Fibroblast of skin of right biceps (primary cell): Measurements from ENCODE around the gene RIPOR2.
A peak's percentile ranks its signal among the peaks of the same experiment; 100 is the strongest.
"Not testable (repeated sequence)": the region's sequence is repeated elsewhere in the genome, so short reads cannot be mapped to it uniquely, and the experiment has no call there.

Source experiments
- DNase-seq: peaks from one replicate; pipeline ENCODE4 v3.0.0-alpha.2; 2013

RIPOR2 gene

DNA sequence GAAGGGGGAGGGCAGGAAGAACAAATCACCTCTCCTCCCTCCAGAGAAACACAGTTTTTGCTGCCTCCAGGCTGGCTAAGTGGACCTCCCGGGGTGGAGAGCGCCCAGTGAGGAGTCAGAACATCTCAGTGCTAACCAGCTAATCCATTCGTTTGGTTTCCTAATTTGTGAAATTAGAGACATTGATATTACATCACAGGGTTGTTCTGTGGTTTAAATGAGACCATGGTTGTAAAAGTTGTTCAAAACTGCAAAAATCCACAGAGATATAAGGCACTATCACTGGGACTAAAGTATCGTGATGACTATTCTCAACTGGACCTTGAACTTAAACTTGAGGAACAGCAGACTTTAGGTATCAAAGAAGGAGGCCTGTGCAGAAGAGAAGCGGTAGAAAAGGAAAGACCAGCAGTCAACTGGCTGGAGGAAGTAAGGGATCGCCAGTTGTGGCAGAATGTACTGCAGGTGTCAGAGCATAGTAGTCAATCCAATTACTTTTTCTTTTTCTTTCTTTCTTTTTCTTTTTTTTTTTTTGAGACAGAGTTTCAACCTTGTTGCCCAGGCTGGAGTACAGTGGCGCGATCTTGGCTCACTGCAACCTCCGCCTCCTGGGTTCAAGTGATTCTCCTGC lies 33.9 kb downstream of the RIPOR2 start:
- DNase-seq: no peak

DNA sequence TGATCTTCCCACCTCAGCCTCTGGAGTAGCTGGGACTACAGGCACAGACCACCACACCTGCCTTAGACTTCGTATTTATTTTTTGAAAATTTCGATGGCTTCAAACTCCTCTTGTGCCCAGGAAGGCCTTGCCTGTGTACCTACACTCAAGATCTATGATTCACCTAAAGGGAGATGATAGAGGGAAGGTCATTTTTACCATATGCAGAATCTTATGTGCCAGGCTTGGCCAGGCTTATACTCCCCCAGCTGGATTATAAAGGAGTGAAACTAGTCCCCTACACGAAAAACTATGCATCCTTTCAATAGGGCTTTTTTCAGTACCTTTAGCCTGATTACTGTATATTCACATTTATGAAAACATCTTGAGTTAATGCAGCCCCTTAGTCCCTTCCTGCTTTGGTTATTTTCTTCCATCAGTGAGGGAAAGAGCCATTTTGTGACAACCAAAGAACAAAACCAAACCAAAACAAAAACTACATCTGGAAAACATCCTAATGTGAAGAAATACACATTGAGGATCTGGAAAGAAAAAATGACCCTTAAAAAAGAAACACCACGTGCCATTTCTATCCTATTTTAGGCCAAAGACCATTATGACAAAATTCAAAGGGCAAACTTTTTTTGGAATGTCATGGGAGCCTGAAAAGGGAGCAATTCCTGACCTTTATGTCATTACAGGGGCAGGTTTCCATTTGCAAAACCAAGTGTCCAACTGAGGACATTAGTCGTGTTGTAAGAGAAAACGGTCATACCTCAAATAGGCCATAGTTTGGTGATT lies 34.7 kb downstream of the RIPOR2 start:
- no peak for DNase-seq

DNA sequence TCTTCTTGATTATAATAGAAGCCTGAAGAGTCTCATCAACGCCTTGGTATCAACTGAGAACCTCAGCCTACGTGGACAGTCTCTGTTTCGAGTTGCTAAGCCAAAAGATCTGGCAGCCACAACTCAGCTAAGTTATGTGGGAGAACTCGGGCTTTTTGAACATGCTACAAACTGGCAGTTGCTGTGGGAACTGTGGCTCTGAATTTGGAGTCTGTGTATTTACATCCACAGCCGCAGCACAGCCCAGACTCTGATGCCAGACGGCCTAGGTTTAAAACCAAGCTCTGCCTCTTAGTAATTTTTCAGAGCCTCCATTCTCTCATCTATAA lies 35.8 kb downstream of the RIPOR2 start:
- no peak for DNase-seq

DNA sequence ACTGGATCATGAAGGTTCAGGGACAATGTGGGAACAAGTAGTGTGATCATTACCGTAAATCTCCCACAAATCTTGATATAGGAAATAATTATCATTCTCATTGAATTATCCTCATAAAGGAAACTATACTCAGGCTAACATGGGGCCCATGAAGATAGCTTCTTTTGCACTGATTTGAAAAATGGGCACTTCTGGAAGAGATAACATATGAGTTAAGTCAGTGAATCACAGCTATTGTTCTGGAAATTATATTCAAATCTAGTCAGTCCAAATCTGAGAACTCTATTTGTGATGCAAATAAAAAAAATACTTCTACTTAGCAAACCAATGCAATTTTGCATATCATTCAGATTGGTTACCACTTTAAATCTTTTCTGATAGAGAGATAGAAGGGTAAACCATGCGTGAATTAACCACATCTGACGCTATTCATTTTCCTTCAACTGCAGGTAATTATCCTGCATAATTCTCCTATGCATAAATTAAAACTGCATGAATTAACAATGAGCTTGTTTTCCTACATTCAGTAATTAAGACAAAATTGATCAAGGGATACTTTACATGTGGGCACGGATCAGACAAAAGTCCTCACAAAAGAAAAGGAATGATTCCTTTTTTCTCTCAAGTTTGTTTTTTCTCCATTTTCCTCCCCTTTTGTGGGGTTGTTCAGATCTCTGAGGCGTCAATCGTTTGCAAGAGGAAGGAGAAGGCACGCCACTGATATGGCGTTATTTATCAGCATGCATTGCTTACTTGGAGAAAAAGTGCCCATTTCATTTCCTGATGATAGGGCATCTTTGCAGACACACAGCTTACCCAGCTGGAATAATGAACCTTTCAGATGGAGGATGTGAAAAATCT lies 36.4 kb downstream of the RIPOR2 start:
- DNase-seq: no peak

DNA sequence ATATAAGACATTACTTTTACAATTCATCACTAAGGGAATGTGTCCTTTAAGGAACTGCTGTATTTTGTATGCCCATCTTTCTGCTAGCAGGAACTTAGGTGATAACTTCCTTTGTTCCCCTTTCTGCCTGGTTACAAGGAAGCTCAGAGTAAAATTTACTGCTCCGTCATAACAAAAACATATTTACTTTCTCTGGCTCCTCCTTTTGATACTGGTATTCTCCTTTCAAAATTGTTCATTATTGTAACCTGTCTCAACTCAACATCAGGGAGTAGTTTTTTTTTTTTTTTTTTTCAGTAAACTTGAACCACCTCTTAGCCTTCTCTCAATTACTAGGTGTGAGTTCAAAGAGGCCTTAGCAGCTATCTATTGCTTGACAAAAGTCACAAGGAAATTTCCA lies 37.1 kb downstream of the RIPOR2 start:
- DNase-seq: no peak

DNA sequence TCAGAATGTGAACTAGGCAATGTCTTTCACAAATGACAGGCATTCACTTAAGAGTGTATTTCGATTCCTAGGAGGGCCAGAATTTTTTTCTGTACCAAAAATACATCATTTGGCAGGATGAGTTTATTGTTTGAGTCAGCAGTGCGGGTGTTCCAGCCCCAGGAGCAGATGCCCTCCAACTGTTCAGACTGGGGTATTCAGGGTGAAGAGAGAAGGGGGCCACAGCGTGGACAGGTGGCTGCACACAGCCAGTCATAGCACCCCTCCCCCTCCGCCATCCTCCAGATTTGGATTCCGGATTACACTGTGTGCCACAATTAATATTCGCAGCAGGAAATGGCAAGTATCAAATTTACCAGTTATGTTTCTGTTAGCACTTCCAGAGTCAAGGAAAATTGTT lies 38.6 kb downstream of the RIPOR2 start:
- no peak for DNase-seq

DNA sequence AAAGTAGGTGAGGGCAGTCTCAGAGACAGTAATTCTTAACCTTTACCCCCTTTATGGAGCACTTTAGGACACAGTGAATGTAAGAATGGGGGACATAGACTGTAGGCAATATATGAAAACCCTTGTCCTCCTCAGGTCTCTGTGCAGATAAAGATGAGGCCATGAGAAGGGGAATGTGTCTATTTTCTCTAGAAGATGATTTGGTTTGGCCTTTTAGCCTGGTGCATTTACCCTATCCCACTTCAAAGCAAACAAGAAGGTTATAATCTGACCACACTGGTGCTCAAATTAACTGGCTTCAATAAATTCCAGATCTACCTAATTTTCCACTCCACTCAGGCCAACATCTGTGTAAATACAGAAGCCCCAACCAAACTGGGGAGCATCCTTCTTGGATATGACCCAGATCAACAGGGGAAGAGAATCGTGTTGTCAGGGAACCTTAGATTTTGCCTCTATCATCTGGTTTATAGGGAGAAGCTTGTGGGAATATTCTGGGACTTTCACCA lies 42.4 kb downstream of the RIPOR2 start:
- no peak for DNase-seq

DNA sequence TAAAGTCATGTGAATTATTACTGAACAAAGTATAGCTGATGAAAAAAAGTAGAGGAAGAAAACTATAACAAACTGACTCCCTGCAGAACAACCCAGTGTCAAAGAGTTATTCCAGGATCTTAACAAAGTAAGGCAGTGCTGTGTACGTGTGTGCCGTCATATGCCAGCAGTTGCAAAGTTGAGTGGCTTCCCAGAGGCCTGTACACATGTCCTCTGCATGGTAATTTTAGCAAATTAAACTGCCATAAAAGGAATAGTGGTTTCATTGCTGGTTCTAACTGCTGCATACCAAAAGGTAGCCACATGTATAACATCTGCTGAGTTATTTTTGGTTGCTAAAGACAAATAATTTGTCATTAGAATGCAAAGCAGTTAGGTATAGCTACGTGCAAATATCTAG lies 44.8 kb downstream of the RIPOR2 start:
- DNase-seq: peak; percentile 57

DNA sequence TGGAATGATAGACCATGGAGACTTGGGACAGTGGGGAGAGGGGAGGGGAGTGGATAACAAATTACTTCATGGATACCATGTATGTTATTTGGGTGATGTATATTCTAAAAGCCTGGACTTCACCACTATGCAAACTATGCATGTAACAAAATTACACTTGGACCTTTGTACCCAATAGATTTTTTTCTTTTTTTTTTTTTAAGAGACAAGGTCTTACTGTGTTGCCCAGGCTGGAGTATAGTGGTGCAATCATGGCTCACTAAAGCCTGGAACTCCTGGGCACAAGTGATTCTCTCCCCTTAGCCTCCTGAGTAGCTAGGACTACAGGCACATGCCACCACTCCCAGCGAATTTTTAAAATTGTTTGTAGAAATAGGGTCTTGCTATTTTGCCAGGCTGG lies 45.3 kb downstream of the RIPOR2 start:
- no peak for DNase-seq

DNA sequence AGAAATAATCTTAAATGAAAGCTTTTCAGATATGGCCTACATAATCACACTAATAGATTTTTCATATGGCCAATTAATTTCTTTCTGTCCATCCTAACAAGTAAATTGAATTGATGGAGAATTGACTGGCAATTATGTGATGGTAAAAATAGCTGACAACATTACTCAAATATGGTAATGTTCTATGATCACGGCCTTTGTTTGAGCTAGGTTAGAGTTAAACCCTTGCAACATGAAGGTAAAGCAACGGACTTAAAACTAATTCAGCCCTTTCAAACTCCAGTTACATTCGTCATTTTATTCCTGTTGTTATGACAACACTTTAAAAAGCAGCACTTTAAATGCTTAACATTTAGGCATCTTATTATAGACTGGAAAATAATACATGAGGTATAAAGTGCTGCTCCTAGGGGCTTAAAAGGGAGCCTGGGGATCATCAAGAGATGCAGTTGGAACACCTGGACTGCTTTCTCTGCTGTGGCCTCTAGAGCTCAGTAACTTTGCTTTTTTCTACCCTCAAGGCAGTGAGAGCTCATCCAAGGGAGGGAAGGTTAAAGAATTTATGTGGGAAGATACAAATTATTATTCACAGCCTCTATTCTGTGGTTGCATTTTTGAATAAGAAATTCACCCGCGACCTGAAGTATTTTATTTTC lies 46.9 kb downstream of the RIPOR2 start:
- DNase-seq: no peak

DNA sequence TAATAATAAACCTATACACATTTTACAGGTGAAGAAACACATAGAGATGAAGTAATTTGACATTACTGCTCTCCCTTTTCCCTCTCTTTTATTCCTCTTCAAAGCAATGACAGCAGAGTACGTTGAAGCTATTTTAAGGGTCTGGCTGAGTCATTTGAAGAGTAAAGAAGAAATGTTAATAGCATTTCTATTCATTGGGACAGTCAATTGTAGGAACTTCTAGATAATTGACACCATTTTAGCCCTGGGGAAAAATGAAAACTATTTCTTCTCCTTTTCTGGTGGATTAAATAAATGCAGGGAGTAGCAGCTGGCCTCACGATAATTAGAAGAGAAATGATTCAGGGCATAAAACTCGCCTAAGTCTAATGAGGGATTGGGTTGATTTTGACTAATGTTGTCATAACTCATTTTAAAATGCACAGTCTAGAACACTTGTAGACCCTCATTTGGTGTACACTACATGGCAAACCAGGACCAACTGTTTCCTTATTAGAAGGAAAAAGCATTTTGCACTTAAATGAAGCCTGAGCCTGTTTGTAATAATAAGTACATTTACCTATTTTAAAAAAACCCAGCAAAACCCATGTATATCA lies 48.1 kb downstream of the RIPOR2 start:
- DNase-seq: peak; percentile 26

DNA sequence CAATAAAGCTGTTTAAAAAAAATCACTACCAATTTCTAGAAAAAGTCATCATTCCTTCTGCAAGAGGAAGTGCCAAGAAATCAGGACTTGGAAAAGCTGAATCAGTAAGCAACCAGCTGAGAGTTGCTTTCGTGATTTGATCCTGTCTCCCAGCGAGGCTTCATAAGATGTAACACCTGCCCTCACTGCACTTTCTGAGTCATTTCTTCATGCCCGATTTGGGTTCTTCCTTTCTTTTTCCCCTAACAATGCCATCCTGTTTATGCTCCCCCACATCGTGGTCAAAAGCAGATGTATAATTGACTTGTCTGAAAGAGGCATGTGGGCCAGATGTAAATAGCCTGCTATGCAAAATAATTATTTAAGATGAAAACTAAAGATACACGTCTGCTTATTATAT lies 52.1 kb downstream of the RIPOR2 start:
- peak; percentile 86 for DNase-seq

DNA sequence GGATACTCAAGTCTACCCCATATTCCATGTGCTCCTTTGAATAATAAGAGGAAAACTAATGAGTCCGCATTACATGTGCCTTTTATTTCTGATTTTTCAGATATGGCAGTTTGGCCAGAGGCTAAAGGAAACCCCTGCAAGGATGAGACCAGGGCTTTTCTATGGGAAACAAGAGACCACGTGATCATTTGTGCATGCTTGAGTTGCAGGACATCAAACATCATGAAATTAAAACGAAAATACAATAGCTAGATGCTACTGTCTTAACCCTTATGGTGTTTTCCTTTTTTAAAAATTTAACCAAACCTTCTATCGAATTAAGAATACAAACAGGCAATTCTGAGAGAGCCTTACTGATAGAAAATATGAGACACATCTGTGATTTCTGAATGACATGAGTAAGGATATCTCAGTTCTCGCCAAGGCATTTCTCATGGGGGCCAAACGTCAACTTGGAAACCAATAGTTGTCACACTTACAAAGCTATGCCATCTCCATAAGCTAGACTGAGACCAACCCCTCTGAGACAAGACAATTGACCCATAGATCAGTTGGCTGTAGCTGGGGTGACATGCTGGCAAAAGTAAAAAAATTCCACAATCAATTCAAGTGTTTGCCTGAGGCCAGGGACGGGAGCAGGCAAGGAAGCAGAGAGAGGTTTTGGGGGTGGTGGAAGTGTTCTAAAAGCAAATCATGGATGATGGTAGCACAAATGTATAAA lies 52.8 kb downstream of the RIPOR2 start:
- no peak for DNase-seq

DNA sequence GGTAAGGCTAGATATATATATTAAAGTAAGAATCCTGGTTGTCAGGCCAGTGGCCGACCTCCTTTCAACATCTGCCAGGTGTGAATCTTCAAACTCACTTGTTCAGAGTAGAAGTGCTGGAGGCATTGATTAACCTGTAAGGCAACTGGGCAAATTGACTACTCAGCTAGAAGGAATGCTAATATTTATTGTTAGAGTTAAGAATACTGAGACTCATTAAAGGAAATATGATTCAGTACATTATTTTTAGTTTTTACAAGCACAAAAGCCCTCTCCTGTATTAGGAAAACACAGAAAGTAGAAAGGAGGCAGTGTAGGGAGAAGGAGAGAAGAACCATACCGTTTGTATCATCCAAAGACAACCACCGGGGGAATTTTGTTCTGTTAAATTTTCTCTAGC lies 53.5 kb downstream of the RIPOR2 start:
- DNase-seq: no peak

DNA sequence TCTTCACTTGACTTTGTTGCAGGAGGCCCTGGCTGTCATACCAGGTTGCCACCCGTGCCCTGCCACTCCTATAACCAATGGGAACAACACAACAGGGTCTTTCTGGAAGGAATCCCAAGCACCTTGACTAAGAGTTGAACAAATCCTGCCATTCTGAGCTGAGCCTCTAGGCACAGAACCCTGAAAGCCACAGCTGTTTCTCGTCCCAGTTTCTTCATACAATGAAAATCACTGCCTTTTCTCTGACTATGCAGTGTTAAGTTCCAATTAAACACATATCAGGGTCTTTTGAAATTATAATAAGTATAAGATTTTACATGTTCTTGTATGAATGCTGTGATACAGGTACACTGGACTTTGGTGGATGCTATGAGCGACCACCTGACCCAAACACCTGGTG lies 54.4 kb downstream of the RIPOR2 start:
- no peak for DNase-seq

DNA sequence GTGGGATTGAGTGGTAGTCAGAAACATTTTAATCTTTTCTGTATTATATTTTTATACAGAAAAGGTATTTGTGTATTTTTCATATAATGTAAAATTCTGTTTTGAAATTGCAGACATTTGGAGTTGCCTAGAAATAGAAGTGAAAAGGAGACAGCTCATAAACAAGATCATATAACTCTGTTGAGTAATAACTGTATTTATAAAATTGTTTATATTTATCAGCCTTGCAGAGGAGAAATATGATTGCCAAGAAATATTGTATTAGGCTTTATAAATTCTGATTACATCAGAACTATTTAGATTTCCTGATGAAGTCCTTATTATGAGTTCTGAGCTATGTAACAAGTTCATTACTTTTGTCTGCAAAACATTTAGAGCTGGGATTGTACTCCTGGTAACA lies 55.3 kb downstream of the RIPOR2 start:
- no peak for DNase-seq

DNA sequence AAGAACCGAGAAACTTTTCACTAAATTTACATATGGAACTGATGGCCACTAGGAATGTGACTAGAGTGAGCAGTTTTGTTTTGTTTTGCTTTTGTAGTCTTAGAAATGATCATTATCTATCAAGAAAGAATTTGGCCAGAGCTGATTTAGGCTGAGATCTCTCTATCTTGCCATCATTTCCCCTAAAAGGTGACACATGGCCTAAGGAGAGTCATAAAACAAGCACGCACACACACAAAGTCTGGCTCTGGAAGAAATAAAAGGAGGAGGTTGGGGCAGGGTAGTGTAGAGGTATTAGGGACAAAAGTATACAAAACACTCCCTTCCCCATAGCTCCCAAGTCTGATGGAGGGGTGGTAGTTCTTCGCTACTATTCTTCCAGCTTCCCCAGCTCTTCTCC lies 56.4 kb downstream of the RIPOR2 start:
- peak; percentile 58 for DNase-seq

DNA sequence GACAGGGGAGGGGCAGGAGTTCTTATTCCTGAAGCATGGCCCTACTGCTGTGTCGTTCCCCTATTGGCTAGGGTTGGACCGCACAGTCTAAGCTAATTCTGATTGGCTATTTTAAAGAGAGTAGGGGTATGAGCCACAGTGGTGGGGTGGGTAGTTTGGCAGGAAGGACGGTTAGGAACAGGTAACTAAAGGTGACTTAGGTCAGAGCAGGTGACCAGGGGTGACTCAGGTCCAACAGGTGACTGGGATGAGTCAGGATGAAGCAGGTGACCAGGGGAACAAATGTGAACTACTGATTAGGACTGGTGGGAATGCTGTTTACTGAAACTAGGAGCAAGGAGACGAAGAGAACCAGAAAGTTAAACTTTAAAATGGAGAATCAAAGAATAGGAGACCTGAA lies 58.0 kb downstream of the RIPOR2 start:
- not testable (repeated sequence) for DNase-seq

DNA sequence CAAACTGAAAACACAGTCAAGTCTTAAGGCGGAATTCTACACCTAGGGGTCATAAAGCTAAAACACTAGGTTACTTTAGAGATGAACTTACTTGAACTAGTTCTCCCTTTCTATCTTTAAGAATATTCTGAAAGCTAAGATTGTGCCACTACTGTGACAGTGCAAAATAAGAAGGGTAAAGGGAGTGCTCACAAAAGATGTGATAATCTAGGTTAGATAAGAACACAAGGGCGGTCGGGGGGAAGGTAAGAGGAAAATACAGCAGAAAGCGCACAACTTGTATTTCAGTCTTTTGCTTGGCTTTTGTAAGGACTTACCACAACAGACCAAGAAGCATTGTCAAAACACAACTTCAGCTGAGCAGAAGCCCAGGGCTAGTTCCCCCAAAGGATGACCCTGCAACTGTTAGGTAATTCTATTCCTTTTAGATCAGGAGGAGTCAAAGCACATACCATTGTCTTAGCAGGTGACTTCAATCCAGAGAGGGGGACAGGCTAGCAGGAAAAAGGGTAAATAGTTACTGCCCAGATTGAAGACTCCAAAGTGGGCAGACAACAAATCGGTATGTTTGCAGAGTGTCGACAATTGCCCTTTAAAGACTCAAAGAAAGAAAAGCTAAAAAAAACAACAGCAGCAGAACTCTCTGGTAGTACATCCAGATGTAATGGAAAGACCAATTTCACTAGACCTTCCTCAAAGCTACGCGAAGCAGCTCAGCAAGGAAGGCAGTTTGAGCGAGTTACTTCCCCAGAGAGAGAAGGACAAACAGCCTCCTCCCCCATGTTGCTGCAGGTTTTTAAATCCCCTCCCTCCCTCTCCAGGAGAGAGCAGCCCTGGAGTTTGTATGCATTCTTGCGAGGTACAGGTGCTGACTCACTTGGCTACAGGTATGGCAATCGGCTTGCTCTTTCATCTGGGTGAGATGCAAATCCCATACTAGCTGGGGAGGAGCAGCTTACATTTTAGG lies 59.0 kb downstream of the RIPOR2 start:
- DNase-seq: no peak

DNA sequence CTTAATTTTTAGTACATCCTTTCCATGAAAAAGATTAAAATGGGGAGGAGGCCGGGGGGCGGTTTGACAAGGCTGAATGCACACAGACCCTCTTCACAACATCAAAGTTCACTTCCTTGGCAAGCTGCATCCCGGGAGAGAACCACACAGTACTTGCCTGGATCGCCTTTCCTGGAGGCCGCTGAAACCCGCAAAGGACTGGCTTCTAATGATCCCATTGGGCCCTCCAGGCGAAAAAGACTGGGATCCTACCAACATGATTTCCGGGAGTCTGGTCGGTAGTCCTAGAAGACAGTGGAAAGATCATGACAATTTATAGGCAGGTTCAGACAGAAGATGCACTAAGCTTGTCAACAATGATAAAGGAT lies 60.2 kb downstream of the RIPOR2 start:
- DNase-seq: no peak
